NCI-H2029 treated with DMSO at 0.1 percent for 48 hours (cell line): ENCODE data around the gene NPSR1.
A peak's percentile ranks its signal among the peaks of the same experiment; 100 is the strongest.

Experiments
- DNase-seq: peaks from one replicate; lab custom pipeline; 2025; lab: John Stamatoyannopoulos, UW

NPSR1 gene

GRCh38 chr7:34723338-34723737 is 65.3 kb downstream of the NPSR1 start:
- DNase-seq = no peak

GRCh38 chr7:34723866-34724490 is 66.0 kb downstream of the NPSR1 start:
- DNase-seq = no peak

- DNase-seq = no peak
Observed at GRCh38 chr7:34726221-34726620, 68.2 kb downstream of the NPSR1 start.

GRCh38 chr7:34727464-34727995 is 69.5 kb downstream of the NPSR1 start:
- peak; percentile 41 for DNase-seq

- no peak for DNase-seq
Observed at GRCh38 chr7:34728156-34728555, 70.1 kb downstream of the NPSR1 start.

- no peak for DNase-seq
Observed at GRCh38 chr7:34734771-34735170, 76.8 kb downstream of the NPSR1 start.

- no peak for DNase-seq
Observed at GRCh38 chr7:34735526-34735925, 77.5 kb downstream of the NPSR1 start.

- DNase-seq = no peak
Observed at GRCh38 chr7:34739651-34740300, 81.8 kb downstream of the NPSR1 start.

GRCh38 chr7:34740840-34741239 is 82.8 kb downstream of the NPSR1 start:
- DNase-seq = no peak

- DNase-seq = no peak
Observed at GRCh38 chr7:34747176-34747781, 89.3 kb downstream of the NPSR1 start.

- peak; percentile 93 for DNase-seq
Observed at GRCh38 chr7:34747867-34748727, 90.1 kb downstream of the NPSR1 start.

GRCh38 chr7:34748728-34749089 is 90.7 kb downstream of the NPSR1 start:
- no peak for DNase-seq

- DNase-seq = no peak
Observed at GRCh38 chr7:34749446-34749845, 91.4 kb downstream of the NPSR1 start.

GRCh38 chr7:34750209-34750608 is 92.2 kb downstream of the NPSR1 start:
- no peak for DNase-seq

- no peak for DNase-seq
Observed at GRCh38 chr7:34750636-34751035, 92.6 kb downstream of the NPSR1 start.

GRCh38 chr7:34751725-34752643 is 94.0 kb downstream of the NPSR1 start:
- no peak for DNase-seq

- DNase-seq = no peak
Observed at GRCh38 chr7:34752929-34753328, 94.9 kb downstream of the NPSR1 start.

- no peak for DNase-seq
Observed at GRCh38 chr7:34755008-34755407, 97.0 kb downstream of the NPSR1 start.

- no peak for DNase-seq
Observed at GRCh38 chr7:34756025-34756437, 98.0 kb downstream of the NPSR1 start.

GRCh38 chr7:34756691-34757090 is 98.7 kb downstream of the NPSR1 start:
- no peak for DNase-seq

GRCh38 chr7:34757570-34758110 is 99.6 kb downstream of the NPSR1 start:
- DNase-seq = no peak
